Activated T-cell treated with anti-CD3 and anti-CD28 coated beads, Interleukin-2, amount 50 U/mL, for 72 hours (primary cell): ENCODE measurements around the gene GPR3. TPM values are rescaled to one million over a fixed set of nuclear protein-coding genes. Genes with fewer than 3 reads are reported as not detected.

Experiments
- ATAC-seq, 2 donors: fragments of 150-1000 bp; cut with Tn5 transposase; replicated peaks in 1 of 2; 2 replicates each; pipeline ENCODE4 v1.10.0; 2021; ENCODE audit warnings: moderate library complexity in 2 of 2, mild to moderate bottlenecking in 1 of 2
- DNase-seq, 2 donors: peaks; one replicate each; pipeline ENCODE4 v3.0.0; 2021 to 2022; ENCODE audit warnings: mixed read lengths in 1 of 2
- H3K27ac Mint-ChIP-seq: one replicate; pipeline ENCODE4 v1.8.0; 2022; ENCODE audit warnings: mild to moderate bottlenecking, moderate library complexity, mixed read lengths
- H3K27me3 Mint-ChIP-seq: one replicate; pipeline ENCODE4 v1.8.0; 2022; ENCODE audit warnings: low read depth, mixed read lengths
- H3K36me3 Mint-ChIP-seq, 2 donors: one replicate each; pipeline ENCODE4 v1.8.0; 2022; ENCODE audit warnings: mixed read lengths in 2 of 2, mild to moderate bottlenecking in 1 of 2; ENCODE audit not compliant: insufficient read depth in 2 of 2
- H3K4me1 Mint-ChIP-seq: one replicate; pipeline ENCODE4 v1.8.0; 2022; ENCODE audit warnings: low read depth, mixed read lengths
- H3K4me3 Mint-ChIP-seq, 2 donors: one replicate each; pipeline ENCODE4 v1.8.0; 2022; ENCODE audit warnings: mild to moderate bottlenecking in 2 of 2, mixed read lengths in 2 of 2, moderate library complexity in 2 of 2
- H3K9me3 Mint-ChIP-seq, 2 donors: one replicate each; pipeline ENCODE4 v1.8.0; 2022; ENCODE audit warnings: mixed read lengths in 2 of 2
- total RNA-seq, 2 donors: library from RNA; stranded (reverse); gene quantifications; one replicate each; pipeline ENCODE4 v1.2.3, GENCODE V29; 2022

The GPR3 gene, protein sequence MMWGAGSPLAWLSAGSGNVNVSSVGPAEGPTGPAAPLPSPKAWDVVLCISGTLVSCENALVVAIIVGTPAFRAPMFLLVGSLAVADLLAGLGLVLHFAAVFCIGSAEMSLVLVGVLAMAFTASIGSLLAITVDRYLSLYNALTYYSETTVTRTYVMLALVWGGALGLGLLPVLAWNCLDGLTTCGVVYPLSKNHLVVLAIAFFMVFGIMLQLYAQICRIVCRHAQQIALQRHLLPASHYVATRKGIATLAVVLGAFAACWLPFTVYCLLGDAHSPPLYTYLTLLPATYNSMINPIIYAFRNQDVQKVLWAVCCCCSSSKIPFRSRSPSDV
- total RNA-seq: under 1 TPM; 0.81 to 0.91 TPM

DNA sequence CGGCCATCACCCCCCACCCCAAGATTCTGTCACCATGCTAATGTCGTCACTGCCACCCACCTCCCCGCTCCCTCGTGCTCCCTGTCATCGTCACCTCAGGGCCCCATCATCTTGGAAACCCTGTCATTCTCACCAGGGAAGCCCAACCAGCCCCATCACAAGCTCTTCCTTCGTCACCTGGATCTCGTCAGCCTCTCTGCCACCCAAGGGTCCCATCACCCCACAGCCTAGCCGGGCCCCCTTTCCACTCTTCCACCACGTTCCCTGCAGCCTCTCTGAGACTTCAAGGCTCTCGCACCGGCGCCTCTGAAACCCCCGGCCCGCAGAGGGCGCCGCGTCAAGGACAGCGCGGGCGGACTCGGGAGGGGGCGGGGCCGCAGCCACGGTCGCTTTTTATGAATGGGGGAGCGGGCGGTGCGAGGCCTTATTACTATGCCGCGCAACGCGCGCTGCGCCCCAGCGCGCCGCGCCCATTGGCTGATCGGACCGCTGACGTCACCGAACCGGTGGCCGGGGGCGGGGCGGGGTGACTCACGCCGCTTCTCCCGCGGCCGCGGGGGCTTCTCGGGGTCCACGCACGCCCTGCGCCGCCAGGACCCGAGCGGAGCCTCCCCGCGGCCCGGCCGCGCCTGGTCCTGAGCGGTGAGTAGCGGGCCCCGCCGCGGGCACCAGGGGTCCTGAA is at the start of gene GPR3:
TSS of gene GPR3 (plus strand) at position 527 of the 682 bp plus-strand sequence. CDS start 1,177 bp downstream, outside the sequence.
- Mint-ChIP-seq H3K27me3 (peaks cover 5% of the 10 kb centered on the region), H3K4me3 (peak within 1 kb of the TSS; percentile 89 to 95), H3K36me3 (no peaks in the 10 kb centered on the region), H3K4me1 (peaks cover 34% of the 10 kb centered on the region), H3K27ac (peak within 1 kb of the TSS; percentile 49), H3K9me3 (no peaks in the 10 kb centered on the region)
- ATAC-seq: peak; percentile 92 to 93
- peak; percentile 95 to 97 for DNase-seq

DNA sequence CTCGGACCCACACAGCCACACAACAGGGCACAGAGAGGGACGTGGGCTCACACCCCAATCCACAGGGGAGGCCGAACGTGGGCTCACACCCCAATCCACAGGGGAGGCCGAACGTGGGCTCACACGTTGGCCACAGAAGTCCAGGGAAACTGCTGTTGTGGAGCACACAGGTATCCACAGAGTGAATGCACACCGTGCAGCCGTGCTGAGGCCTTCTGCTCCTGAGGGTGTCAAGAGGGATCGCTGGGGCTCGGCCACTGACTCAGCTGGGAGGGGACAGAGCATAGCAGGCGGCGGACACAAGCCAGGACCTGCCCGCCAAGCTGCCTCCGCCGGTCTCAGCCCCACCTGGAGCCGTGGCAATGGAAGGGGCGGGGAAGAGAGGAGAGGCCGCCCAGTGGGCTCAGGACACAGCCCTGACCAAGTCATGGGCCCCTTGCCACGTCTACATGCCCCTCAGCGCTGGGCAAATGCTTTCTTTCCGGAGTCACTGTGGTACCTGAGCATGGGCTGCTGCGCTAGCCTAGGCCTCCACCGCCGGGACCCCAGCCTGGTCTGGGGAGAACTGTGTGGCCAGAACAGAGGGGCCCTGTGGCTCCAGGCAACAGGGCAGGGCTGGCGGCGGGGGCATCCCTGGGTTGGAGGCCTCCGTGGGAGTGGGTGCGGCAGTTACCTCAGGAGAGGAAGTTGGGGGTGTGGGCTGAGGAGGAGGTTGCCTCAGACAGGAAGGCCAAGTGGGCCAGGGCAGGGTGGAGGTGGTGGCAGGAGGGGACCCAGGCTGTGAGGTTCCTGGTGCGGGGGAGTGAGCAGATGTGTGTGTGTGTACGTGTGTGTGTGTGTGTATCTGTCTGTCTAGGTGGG is 49.4 kb upstream of the GPR3 start:
- peaks cover 7 to 8% of the 10 kb centered on the region in 2 donors for H3K36me3 Mint-ChIP-seq
- H3K4me1 Mint-ChIP-seq: peaks cover 50% of the 10 kb centered on the region
- peak overlapping the region; percentile 36 for H3K27ac Mint-ChIP-seq
- no peaks in the 10 kb centered on the region for H3K27me3 Mint-ChIP-seq
- no peaks in the 10 kb centered on the region for H3K9me3 Mint-ChIP-seq
- peak; percentile 69 to 78 for DNase-seq
- peak overlapping the region; percentile 77 to 87 for H3K4me3 Mint-ChIP-seq
- ATAC-seq: peak; percentile 60 to 67

DNA sequence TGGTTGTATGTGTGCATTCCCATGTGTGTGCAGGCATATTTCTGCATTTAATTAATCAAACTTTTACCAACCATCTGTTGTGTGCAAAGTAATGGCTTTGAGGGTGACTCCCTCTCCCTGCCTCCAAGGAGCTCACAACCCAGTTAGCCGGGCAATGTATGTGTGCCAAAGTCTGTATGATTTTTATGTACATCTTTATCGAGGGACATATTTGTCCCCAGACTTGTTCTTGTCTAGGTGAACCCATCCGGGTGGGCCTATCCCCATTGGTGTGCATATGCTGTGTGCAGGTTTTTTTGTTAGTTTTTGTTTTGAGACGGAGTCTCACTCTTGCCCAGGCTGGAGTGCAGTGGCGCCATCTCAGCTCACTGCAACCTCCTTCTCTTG is 48.8 kb upstream of the GPR3 start:
- Mint-ChIP-seq H3K27ac (peak overlapping the region; percentile 36), H3K4me1 (peaks cover 51% of the 10 kb centered on the region), H3K27me3 (no peaks in the 10 kb centered on the region), H3K9me3 (no peaks in the 10 kb centered on the region), H3K4me3 (peak overlapping the region; percentile 77 to 87), H3K36me3 (peaks cover 7 to 8% of the 10 kb centered on the region in 2 donors)
- ATAC-seq (no peak), DNase-seq (no peak)

DNA sequence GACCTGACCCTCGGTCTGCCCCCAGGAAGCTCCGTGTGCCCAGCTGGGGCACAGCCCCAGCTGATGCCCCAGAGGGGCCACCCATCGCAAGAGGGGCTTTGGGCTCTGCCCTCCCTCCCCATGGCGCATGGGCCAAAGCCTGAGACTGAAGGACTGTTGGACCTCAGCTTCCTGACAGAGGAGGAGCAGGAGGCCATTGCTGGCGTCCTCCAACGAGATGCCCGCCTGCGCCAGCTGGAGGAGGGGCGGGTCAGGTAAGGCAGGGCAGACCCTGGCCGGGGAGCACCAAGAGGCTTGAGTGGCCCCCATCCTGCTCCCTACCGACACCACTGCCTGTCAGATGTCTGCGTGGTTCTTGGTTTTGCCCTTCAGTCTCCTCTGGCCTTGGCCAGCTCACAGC is 47.1 kb upstream of the GPR3 start:
- ATAC-seq (no peak), DNase-seq (no peak)
- H3K9me3 Mint-ChIP-seq: no peaks in the 10 kb centered on the region
- H3K36me3 Mint-ChIP-seq: peaks cover 6 to 7% of the 10 kb centered on the region in 2 donors
- H3K27ac Mint-ChIP-seq: no peak overlapping the region
- H3K27me3 Mint-ChIP-seq: no peaks in the 10 kb centered on the region
- H3K4me3 Mint-ChIP-seq: no peak overlapping the region
- H3K4me1 Mint-ChIP-seq: peaks cover 46% of the 10 kb centered on the region

DNA sequence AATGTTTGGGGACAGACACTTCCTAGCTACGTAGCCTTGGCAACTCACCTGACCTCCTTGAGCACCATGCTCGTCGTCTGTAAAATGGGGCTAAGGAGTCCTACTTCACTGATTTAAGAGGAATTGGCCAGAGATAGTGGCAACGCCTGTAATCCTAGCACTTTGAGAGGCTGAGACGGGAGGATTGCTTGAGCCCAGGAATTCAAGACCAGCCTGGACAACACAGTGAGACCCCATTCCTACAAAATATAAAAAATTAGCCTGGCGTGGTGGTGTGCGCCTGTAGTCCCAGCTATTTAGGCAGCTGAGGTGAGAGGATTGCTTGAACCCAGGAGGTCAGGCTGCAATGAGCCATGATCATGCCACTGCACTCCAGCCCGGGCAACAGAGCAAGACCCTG is 46.1 kb upstream of the GPR3 start:
- Mint-ChIP-seq H3K4me3 (no peak overlapping the region), H3K4me1 (peaks cover 35% of the 10 kb centered on the region), H3K9me3 (no peaks in the 10 kb centered on the region), H3K36me3 (peaks cover 6 to 7% of the 10 kb centered on the region in 2 donors), H3K27ac (no peak overlapping the region), H3K27me3 (no peaks in the 10 kb centered on the region)
- DNase-seq (no peak), ATAC-seq (no peak)

DNA sequence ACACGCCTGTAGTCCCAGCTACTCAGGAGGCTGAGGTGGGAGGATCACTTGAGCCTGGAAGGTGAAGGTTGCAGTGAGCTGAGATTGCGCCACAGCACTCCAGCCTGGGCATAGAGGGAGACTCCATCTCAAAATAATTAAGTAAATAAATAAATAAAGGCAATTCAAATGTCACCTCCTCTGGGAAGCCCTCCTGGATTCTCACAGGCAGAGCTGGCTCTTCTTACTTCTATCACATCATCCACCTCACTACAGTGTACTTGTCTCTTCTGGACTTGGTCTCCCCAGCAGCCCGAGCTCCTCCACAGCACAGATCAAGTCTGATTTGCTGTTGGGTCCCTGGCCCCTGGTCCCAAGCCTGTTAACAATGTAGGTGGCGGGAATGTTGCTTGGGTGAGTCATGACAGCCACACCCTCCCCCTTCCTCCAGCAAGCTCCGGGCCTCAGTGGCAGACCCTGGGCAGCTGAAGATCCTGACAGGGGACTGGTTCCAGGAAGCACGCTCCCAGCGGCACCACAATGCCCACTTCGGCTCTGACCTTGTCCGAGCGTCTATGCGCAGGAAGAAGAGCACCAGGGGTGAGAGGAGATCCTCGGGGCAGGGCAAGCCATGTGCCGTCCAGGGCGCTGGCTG is 45.3 kb upstream of the GPR3 start:
- Mint-ChIP-seq H3K27ac (no peak overlapping the region), H3K4me3 (no peak overlapping the region), H3K4me1 (peaks cover 27% of the 10 kb centered on the region), H3K9me3 (no peaks in the 10 kb centered on the region), H3K36me3 (peaks cover 6% of the 10 kb centered on the region in 2 donors), H3K27me3 (no peaks in the 10 kb centered on the region)
- ATAC-seq (no peak), DNase-seq (no peak)

DNA sequence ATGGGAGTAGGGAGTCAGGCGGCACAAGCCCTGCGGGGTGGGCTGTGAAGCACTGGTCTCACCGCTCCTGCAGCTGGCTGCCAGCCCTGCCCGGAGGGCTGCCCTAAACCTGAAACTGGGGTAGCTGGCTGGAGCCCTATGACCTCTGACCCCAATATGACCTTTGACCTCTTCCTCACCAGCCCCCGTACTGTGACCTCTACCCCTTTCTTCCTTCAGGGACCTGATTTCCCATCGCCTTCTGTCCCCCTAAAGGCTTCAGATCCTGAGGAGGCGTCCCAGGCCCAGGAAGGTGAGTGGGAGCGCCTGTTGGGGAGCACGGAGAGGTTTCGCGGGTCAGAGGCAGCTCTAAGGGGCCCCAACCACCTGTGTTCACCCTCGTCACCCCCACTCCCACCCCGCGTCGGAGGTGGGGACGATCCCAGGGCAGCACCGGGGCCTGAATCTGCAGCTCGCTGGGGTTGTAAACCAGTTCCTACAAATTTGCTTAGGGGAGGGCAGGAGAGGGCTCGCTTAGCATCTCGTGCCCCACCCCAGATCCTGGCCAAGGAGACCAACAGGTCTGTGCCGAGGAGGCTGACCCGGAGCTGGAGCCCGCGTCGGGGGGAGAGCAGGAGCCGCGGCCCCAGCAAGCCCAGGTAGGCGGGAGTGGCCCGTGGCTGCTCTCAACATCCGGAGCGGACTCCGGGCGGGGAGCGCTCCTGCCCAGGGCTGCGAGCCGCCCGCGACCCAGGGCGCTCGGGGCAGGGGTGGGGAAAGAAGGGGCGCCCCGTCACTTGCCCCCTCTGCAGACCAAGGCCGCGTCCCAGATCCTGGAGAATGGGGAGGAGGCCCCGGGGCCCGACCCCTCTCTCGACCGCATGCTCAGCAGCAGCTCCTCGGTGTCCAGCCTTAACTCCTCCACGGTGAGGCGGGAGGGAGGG is 43.3 kb upstream of the GPR3 start:
- H3K27me3 Mint-ChIP-seq: no peaks in the 10 kb centered on the region
- peak; percentile 49 to 58 for DNase-seq
- ATAC-seq: peak; percentile 77 to 84
- no peaks in the 10 kb centered on the region for H3K9me3 Mint-ChIP-seq
- H3K4me3 Mint-ChIP-seq: peak overlapping the region; percentile 56 to 68
- H3K27ac Mint-ChIP-seq: no peak overlapping the region
- H3K4me1 Mint-ChIP-seq: peaks cover 13% of the 10 kb centered on the region
- H3K36me3 Mint-ChIP-seq: peaks cover 0 to 4% of the 10 kb centered on the region in 2 donors

DNA sequence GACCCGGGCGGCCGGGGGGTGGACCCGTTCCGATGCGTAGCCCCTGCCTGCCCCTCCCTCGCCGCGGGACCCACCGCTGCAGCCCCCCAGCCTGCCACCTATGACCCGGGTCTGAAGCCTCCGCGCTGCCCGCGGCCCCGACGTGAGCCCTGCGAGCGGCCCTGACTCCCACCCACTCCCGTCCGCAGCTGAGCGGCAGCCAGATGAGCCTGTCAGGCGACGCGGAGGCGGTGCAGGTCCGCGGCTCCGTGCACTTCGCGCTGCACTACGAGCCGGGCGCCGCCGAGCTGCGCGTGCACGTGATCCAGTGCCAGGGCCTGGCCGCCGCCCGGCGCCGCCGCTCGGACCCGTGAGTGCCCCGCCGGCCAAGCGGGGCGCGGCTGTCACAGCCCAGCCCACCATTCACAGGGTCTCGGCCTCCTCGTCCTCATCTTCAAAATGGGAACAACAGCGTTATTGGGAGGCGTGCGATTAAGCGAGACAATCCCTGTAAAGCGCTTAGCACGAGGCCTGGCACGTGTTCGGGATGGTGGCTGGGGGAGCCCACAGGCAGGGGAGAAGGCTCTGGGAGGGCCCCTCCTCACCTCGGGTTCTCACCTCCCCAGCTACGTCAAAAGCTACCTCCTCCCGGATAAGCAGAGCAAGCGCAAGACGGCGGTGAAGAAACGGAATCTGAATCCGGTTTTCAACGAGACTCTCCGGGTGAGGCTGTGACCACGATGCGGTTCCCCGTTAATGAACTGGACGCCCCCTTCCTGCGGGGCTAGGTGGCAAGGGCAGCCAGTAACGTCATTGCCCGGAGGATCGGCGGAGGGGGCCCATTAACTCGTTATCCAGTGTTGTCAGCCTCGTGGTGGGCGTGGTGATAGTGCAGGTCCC is 42.4 kb upstream of the GPR3 start:
- peak in 1 of 2 donors; percentile 22 for DNase-seq
- Mint-ChIP-seq H3K4me1 (peaks cover 8% of the 10 kb centered on the region), H3K27me3 (no peaks in the 10 kb centered on the region), H3K4me3 (no peak overlapping the region), H3K36me3 (peaks cover 0 to 4% of the 10 kb centered on the region in 2 donors), H3K9me3 (no peaks in the 10 kb centered on the region), H3K27ac (no peak overlapping the region)
- ATAC-seq: peak; percentile 46 to 58

DNA sequence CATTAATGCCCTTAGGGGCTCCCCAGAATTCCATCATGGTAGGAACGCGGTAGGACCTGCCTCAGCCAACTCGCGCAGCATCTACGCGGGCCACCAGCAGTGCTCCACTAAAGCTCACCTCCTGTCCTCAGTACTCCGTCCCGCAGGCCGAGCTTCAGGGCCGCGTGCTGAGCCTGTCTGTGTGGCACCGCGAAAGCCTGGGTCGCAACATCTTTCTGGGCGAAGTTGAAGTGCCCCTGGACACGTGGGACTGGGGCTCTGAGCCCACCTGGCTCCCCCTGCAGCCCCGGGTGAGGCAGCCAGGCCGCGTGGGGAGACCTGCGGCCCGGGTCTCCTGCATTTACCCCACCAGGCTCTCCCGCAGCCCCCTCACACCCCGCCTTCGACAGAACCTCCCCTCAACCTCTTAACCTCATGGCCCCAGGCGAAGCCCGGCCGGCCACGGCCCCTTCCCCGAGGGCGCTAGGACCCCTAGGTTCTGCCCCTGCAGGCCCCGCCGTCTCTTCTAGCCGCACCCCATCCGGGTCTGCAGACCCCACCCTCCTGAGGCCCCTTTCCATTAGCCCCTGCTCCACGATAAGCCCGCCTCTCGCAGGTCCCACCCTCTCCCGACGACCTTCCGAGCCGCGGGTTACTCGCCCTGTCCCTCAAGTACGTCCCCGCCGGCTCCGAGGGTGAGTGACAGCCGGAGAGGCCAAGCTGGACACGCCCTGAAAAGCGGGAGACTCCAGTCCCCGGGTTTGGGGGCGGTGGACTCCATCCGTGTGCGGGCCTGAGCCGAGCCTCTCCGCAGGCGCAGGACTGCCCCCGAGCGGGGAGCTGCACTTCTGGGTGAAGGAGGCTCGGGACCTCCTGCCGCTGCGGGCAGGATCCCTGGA is 41.5 kb upstream of the GPR3 start:
- no peak overlapping the region for H3K27ac Mint-ChIP-seq
- ATAC-seq (no peak), DNase-seq (no peak)
- H3K4me3 Mint-ChIP-seq: no peak overlapping the region
- peaks cover 0 to 4% of the 10 kb centered on the region in 2 donors for H3K36me3 Mint-ChIP-seq
- peaks cover 6% of the 10 kb centered on the region for H3K4me1 Mint-ChIP-seq
- no peaks in the 10 kb centered on the region for H3K27me3 Mint-ChIP-seq
- no peaks in the 10 kb centered on the region for H3K9me3 Mint-ChIP-seq

DNA sequence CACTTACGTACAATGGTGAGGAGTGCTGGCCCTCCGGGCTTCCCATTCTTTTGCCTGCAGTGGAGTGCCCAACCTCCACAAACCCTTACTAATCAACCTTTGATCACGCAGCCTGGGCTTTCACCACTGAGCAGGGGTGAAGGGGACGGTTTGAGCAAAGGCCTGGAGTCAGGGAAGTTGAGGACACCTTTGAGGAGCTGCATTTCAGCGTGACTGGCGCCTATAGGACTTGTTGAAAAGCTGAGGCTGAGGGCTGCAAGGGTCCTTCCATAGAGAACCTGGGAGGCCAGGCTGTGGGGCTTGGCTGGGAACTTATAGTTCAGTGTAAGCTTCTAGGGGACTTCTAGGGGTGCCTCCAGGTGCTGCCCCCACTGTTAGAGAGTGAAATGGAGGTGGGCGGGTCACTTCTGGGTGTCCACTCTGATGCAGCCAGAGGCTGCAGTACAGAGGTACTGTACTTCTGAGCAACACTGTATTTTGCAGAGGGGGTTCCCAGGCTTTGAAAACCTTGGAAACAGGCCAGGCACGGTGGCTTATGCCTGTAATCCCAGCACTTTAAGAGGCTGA is 40.8 kb upstream of the GPR3 start:
- Mint-ChIP-seq H3K9me3 (no peaks in the 10 kb centered on the region), H3K27ac (no peak overlapping the region), H3K4me3 (no peak overlapping the region), H3K36me3 (no peaks in the 10 kb centered on the region), H3K27me3 (no peaks in the 10 kb centered on the region), H3K4me1 (peaks cover 6% of the 10 kb centered on the region)
- DNase-seq: no peak
- no peak for ATAC-seq
